Endothelial cell of umbilical vein (primary cell): ENCODE results near the gene GABRB2.

Experiments used
- CTCF ChIP-seq, 2 donors: IDR thresholded peaks; 1 replicate in 1 of 2; 2 replicates in 1 of 2; pipeline ENCODE4 v1.5.1; 2011; ENCODE audit warnings: low read length in 2 of 2, mild to moderate bottlenecking in 2 of 2, moderate library complexity in 2 of 2, control low read depth in 1 of 2, inconsistent platforms in 1 of 2, low read depth in 1 of 2; ENCODE audit not compliant: insufficient read depth in 1 of 2; ENCODE audit errors: extremely low read depth in 1 of 2
- EZH2 ChIP-seq: IDR thresholded peaks from 2 replicates; pipeline ENCODE4 v1.6.1; 2012; ENCODE audit warnings: borderline replicate concordance, low read depth, mild to moderate bottlenecking, moderate library complexity, low read length, inconsistent platforms; ENCODE audit not compliant: severe bottlenecking
- FOS ChIP-seq: IDR thresholded peaks from 2 replicates; pipeline ENCODE4 v1.6.1; 2011; ENCODE audit warnings: mild to moderate bottlenecking, low read length, moderate library complexity, borderline replicate concordance; ENCODE audit not compliant: insufficient read depth
- MAX ChIP-seq: IDR thresholded peaks from 2 replicates; pipeline ENCODE4 v1.6.1; 2011; ENCODE audit not compliant: insufficient read depth, insufficient read length
- POLR2A ChIP-seq: IDR thresholded peaks from 2 replicates; pipeline ENCODE4 v1.6.1; 2012; ENCODE audit warnings: low read depth, mild to moderate bottlenecking, control low read depth, low read length

- TF ChIP-seq MAX (no peak), CTCF (IDR thresholded peaks at IDR 0.05; ENCODE audit: extremely low read depth in 1 of 2, insufficient read depth in 1 of 2, low read depth in 1 of 2, low read length in 2 of 2) (no peak), POLR2A (no peak), FOS (no peak), EZH2 (no peak)
These were observed 154.8 kb downstream of the GABRB2 start for GRCh38 chr5:161391724-161392123.
